T47D (cell line): ENCODE measurements around the gene RNF223.
"Not testable (repeated sequence)": the region's sequence is repeated elsewhere in the genome, so short reads cannot be mapped to it uniquely, and the experiment has no call there.

Source experiments
- DNase-seq, 2 experiments: peaks; one replicate each; pipeline versions ENCODE4 v3.0.0 to v3.0.0-alpha.2; 2011 to 2012; ENCODE audit warnings: low read depth in 1 of 2, low spot score in 1 of 2
- JUND ChIP-seq: IDR thresholded peaks from 2 replicates; pipeline ENCODE4 v1.6.1; 2012; ENCODE audit warnings: low read depth
- in situ Hi-C: cut with HindIII; loops from 2 replicates; pipeline ENCODE4 v1.10.0; 2016; ENCODE audit warnings: low sequenced_read_pairs, low pct_unique_long_range_greater_than_20kb

Gene RNF223

GRCh38 chr1:1081311-1082238, 7.5 kb upstream of the RNF223 start:
- no peak for DNase-seq
- TF ChIP-seq JUND = no peak
- in situ Hi-C loops = no loop called here

- in situ Hi-C loops = no loop called here
- TF ChIP-seq JUND = no peak
- DNase-seq = no peak
These were observed 6.8 kb upstream of the RNF223 start for GRCh38 chr1:1080951-1081310.

GRCh38 chr1:1080122-1080757, 6.1 kb upstream of the RNF223 start:
- TF ChIP-seq JUND = no peak
- peak; percentile 86 to 90 for DNase-seq
- in situ Hi-C loops = no loop called here

GRCh38 chr1:1079408-1080121, 5.5 kb upstream of the RNF223 start:
- in situ Hi-C loops = no loop called here
- DNase-seq = peak; percentile 42 to 97
- no peak for TF ChIP-seq JUND

DNA sequence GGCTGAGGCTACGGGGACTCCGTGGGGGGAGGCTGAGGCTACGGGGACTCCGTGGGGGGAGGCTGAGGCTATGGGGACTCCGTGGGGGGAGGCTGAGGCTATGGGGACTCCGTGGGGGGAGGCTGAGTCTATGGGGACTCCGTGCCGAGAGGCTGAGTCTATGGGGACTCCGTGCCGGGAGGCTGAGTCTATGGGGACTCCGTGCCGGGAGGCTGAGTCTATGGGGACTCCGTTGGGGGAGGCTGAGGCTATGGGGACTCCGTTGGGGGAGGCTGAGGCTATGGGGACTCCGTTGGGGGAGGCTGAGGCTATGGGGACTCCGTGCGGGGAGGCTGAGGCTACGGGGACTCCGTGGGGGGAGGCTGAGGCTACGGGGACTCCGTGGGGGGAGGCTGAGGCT, 3.3 kb upstream of the RNF223 start:
- DNase-seq, in situ Hi-C loops: not testable (repeated sequence)

- in situ Hi-C loops = no loop called here
- DNase-seq = no peak
- no peak for TF ChIP-seq JUND
These were observed 1.2 kb upstream of the RNF223 start for GRCh38 chr1:1075148-1075935.

DNA sequence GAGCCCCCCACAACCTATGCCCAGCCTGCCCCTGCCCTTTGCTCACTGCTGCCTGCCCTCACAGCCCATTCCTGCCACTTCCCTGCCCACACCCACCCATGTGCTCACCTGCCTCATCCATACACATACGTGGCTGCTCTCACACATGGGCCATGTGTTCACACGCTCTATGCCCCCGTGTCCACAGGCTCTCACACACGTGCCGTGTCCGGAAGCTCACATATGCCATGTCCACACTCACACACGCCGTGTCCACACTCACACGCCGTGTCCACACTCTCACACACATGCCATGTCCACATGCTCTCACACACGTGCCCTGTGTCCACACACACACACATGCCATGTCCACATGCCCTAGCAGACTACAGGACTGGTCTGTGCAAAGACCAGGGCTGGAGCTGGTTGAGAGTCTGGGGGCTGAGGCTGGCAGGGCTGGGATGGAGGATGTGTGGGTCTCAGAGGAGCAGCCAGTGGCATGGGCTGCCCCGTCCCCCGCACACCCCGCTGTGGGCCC, 583 bp upstream of the RNF223 start:
- TF ChIP-seq JUND = no peak
- in situ Hi-C loops = no loop called here
- DNase-seq = peak in 1 of 2 experiments; percentile 57

DNA sequence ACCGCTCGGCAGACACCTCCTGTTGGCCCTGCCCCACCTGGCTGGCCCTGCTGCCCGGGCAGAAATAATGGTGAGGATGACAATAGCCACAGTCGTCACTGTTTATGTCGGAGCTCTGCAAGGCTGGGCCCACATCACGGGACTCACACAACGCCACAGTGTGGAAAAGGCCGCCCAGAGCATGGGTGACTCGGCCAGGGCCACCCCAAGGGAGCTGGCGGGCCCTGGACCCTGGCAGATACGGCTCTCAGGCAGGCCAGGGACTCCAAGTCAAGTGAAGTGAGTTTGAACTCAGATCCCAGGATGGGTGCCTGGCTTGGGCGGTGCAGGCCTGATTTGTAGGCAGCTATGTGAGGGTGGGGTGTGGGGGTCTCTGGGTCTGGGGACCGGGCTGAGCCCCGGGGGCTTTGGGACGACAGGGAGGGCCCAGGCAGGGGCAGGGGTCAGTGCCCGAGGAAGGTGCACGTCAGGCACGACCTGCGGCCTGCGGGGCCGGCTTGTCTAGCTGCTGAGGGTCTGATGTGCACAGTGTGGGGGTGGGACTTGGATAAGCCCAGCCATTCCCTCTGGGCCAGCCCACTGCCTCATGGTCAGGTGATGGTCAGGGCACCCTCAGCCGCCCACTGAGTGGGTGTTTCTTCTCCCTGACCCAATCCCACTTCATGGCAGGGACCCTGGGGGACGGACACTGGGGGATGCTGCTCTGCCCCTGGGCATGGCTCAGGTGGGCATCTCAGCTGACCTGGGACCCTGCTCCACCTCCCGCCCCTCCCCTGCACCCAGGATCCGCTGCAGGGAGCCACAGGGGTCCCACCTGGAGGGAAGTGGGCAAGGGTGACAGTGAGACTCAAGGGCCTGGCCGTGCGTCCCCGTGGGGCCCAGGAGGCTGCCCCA, 1.0 kb downstream of the RNF223 start:
- DNase-seq = peak in 1 of 2 experiments; percentile 55
- no peak for TF ChIP-seq JUND
- in situ Hi-C loops = no loop called here

- in situ Hi-C loops = no loop called here
- DNase-seq = peak in 1 of 2 experiments; percentile 44
- no peak for TF ChIP-seq JUND
These were observed 1.7 kb downstream of the RNF223 start for GRCh38 chr1:1072299-1072848.

DNA sequence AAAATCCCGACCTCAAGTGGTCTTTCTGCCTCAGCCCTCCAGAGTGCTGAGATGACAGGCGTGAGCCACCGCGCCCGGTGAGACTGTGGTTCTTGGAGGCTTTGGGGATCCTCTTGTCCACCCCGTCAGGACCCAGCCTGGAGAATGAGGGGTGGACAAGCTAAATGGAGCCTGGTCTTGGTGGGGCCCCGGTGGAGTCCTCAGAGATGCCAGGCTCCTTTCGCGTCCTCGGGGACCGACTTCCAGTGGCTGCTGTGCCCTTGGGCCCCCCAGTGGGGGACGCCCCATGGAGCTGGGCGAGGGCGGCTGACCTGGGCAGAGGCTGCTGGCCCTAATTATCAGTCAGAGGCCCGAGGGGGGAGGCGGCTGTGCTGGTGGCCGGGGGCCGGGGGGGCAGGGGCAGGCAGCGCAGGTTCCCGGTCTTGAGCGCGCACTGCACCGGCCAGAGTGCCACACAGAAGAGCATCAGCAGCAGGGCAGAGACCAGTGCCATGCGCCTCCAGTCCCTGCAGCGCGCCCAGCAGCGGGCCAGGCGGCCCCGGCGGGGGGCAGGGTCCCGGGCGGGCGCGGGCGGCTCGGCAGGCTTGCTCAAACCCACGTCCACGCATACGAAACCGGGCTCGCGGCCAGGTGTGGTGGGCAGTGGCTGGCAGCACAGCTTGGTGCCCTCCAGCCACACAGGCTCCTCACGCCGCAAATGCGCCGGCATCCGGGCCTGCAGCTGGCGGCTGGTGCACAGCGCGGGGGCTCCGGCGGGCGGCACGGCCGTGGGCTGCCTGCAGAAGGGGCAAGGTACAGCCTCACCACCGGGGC, 2.4 kb downstream of the RNF223 start:
- no peak for DNase-seq
- in situ Hi-C loops = no loop called here
- TF ChIP-seq JUND = no peak
